ENCODE measurements around the gene PTPRU. TPM values are rescaled to one million over a fixed set of nuclear protein-coding genes. Genes with fewer than 3 reads are reported as not detected.

PTPRU gene
- total RNA-seq, 1 experiment from 2014 or later: 45.5 TPM

DNA sequence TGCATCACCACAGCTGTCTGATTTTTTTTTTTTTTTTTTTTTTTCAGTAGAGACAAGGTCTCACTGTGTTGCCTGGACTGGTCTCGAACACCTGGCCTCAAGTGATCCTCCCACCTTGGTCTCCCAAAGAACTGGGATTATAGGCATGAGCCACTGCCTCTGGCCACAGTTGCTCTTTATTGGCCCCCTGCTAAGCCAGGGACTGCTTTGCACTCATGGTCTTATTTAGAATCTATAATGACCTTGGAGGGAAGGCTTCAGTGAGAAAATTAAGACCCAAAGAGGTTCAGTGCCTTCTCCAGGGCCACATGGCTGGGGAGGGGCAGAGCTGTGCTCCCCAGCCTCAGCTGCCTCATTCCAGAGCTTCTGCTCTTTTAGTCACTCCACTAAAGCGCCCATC lies 84.9 kb downstream of the PTPRU start:
- H2BK15ac ChIP-seq (ENCODE audit: low read depth, low read length): no peak overlapping the region
- H2BK20ac ChIP-seq (ENCODE audit: low read depth, low read length, poor library complexity, severe bottlenecking): no peak overlapping the region
- no peak overlapping the region for H4K5ac ChIP-seq (ENCODE audit: insufficient read length, low read depth, low read length)
- H3K4me2 ChIP-seq (ENCODE audit: insufficient read depth, insufficient read length, low read length): no peak overlapping the region
- no peak overlapping the region for H3K4ac ChIP-seq (ENCODE audit: low read depth, low read length)
- no CpG with 5 or more reads among the region's 2 CpGs for WGBS (ENCODE audit: extremely low coverage, insufficient read length, low lambda C conversion rate)
- H3K27me3 ChIP-seq (ENCODE audit: insufficient read depth, low read length): no peaks in the 10 kb centered on the region
- peaks cover 13 to 16% of the 10 kb centered on the region in 2 experiments for H3K4me1 Mint-ChIP-seq
- H4K8ac ChIP-seq (replicated peaks; ENCODE audit: insufficient read length, low read depth, low read length): no peak overlapping the region
- H2AK5ac ChIP-seq (ENCODE audit: insufficient read length, low read length): no peak overlapping the region
- no peak overlapping the region for H3K27ac Mint-ChIP-seq
- no peak overlapping the region for H3K27ac ChIP-seq (ENCODE audit: insufficient read length, low read depth, low read length)
- H3K23ac ChIP-seq (ENCODE audit: insufficient read length, low read depth, low read length): no peak overlapping the region
- H2BK5ac ChIP-seq (ENCODE audit: insufficient read length, low read length): no peak overlapping the region
- peaks cover 2 to 19% (median 18%) of the 10 kb centered on the region in 3 experiments; a peak in 5 of 7 replicates for H3K36me3 Mint-ChIP-seq (ENCODE audit: insufficient read depth in 1 of 3, low read depth in 3 of 3)
- H3K56ac ChIP-seq (ENCODE audit: insufficient read length, low read depth, low read length): no peak overlapping the region
- no peak overlapping the region for H3K18ac ChIP-seq (ENCODE audit: insufficient read length, low read depth, low read length)
- H2AFZ ChIP-seq (ENCODE audit: low read length): no peak overlapping the region
- no peaks in the 10 kb centered on the region for H3K9me3 Mint-ChIP-seq
- H4K20me1 ChIP-seq (ENCODE audit: control insufficient read depth, insufficient read depth, insufficient read length): no peaks in the 10 kb centered on the region
- H3K79me1 ChIP-seq (ENCODE audit: insufficient read depth, low read depth, low read length, poor library complexity, severe bottlenecking): no peaks in the 10 kb centered on the region
- no peak overlapping the region for H2BK120ac ChIP-seq (ENCODE audit: low read depth, low read length, poor library complexity, severe bottlenecking)
- no peak overlapping the region for H3T11ph ChIP-seq (ENCODE audit: low read length)
- H2BK12ac ChIP-seq (ENCODE audit: insufficient read length, low read depth, low read length): no peak overlapping the region
- no peaks in the 10 kb centered on the region for H3K23me2 ChIP-seq (ENCODE audit: insufficient read length, low read depth, low read length, poor library complexity, severe bottlenecking)
- no peaks in the 10 kb centered on the region; the same call in 1 of the 2 replicates for H3K4me1 ChIP-seq (ENCODE audit: insufficient read depth, low read length)
- no peaks in the 10 kb centered on the region for H3K27me3 Mint-ChIP-seq (ENCODE audit: low read depth)
- H3K9ac ChIP-seq (ENCODE audit: extremely low read depth, insufficient read length, low read length): no peak overlapping the region
- TF ChIP-seq, protein P1, sequence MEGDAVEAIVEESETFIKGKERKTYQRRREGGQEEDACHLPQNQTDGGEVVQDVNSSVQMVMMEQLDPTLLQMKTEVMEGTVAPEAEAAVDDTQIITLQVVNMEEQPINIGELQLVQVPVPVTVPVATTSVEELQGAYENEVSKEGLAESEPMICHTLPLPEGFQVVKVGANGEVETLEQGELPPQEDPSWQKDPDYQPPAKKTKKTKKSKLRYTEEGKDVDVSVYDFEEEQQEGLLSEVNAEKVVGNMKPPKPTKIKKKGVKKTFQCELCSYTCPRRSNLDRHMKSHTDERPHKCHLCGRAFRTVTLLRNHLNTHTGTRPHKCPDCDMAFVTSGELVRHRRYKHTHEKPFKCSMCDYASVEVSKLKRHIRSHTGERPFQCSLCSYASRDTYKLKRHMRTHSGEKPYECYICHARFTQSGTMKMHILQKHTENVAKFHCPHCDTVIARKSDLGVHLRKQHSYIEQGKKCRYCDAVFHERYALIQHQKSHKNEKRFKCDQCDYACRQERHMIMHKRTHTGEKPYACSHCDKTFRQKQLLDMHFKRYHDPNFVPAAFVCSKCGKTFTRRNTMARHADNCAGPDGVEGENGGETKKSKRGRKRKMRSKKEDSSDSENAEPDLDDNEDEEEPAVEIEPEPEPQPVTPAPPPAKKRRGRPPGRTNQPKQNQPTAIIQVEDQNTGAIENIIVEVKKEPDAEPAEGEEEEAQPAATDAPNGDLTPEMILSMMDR (conservative IDR thresholded peaks at IDR 0.05): no peak
- no peak for DNase-seq
- H4K91ac ChIP-seq (ENCODE audit: insufficient read length, low read depth, low read length): no peak overlapping the region
- no peak overlapping the region for H3K14ac ChIP-seq (ENCODE audit: insufficient read depth, low read length)
- H3K79me2 ChIP-seq (ENCODE audit: insufficient read depth, low read length): no peaks in the 10 kb centered on the region
- no peak overlapping the region for H3K4me3 Mint-ChIP-seq
- no peaks in the 10 kb centered on the region for H3K9me3 ChIP-seq (ENCODE audit: control insufficient read depth, low read depth, low read length)

Measured in H9 (cell line).